HCT116 (cell line): Measurements from ENCODE around the gene TNFRSF25. TPM values are rescaled to one million over a fixed set of nuclear protein-coding genes. Genes with fewer than 3 reads are reported as not detected.

Experiments
- ATAC-seq: fragments of 200-7000 bp; cut with Tn5 transposase; 2 replicates; pipeline ENCODE4 v1.9.1; 2020; ENCODE audit warnings: mild to moderate bottlenecking, moderate library complexity
- BruUV-seq: library from RNA; stranded (reverse); fragments of 400-500 nt; replicated peaks from 2 replicates; lab custom pipeline; 2021; lab: Mats Ljungman, UMichigan
- CTCF ChIA-PET: fragments of 300-600 bp; sonication (Branson Sonifier 250); formaldehyde crosslinking; loops from one replicate; lab custom pipeline; 2021; ENCODE audit warnings: antibody characterized with exemption; lab: Charles Lee
- POLR2A ChIA-PET: fragments of 300-600, 350-600 bp; sonication (Branson Sonifier 250); formaldehyde crosslinking; loops from one replicate; lab custom pipeline; 2021; ENCODE audit warnings: antibody characterized with exemption; lab: Charles Lee
- RAD21 ChIA-PET, 2 experiments: fragments of 300-600 bp; sonication (Branson Sonifier 250); formaldehyde crosslinking; loops; one replicate each; lab custom pipeline; 2023; ENCODE audit warnings: low total read pairs in 2 of 2; ENCODE audit not compliant: uncharacterized antibody in 2 of 2, unreplicated experiment in 2 of 2, low non-redundant PET in 1 of 2; lab: Charles Lee
- DNase-seq: peaks from one replicate; pipeline ENCODE4 v3.0.0-alpha.2; 2010; ENCODE audit warnings: low read depth, low spot score
- H2AFZ ChIP-seq: fragments of 200-600 bp; shearing (Covaris generic), sonication (generic); 2 replicates; pipeline ENCODE4 v1.6.1; 2017; ENCODE audit warnings: low read depth, mixed run types, mixed read lengths, antibody characterized with exemption, low read length; ENCODE audit not compliant: poor library complexity, severe bottlenecking
- H3K27ac ChIP-seq: 2 replicates; pipeline ENCODE4 v1.5.1; 2012; ENCODE audit warnings: low read depth, low read length
- H3K27me3 ChIP-seq: fragments of 200-600 bp; sonication (generic); 2 replicates; pipeline ENCODE4 v1.6.1; 2016; ENCODE audit warnings: mixed run types, low read length, mixed read lengths; ENCODE audit not compliant: insufficient read depth
- H3K36me3 ChIP-seq, 2 experiments: fragments of 200-500 bp in 1 of 2; fragments of 200-600 bp in 1 of 2; sonication (Bioruptor generic) in 1 of 2; sonication (generic) in 1 of 2; 2 replicates each; pipeline versions ENCODE4 v1.5.1 to v1.6.1; 2014 to 2016; ENCODE audit warnings: low read length in 2 of 2, inconsistent platforms in 1 of 2, mixed read lengths in 1 of 2, mixed run types in 1 of 2; ENCODE audit not compliant: insufficient read depth in 2 of 2, control insufficient read depth in 1 of 2
- H3K4me1 ChIP-seq, 2 experiments: fragments of 200-600 bp in 1 of 2; sonication (generic) in 1 of 2; 2 replicates each; pipeline versions ENCODE4 v1.5.1 to v1.6.1; 2012 to 2017; ENCODE audit warnings: low read length in 2 of 2, inconsistent platforms in 1 of 2, mild to moderate bottlenecking in 1 of 2, mixed read lengths in 1 of 2, mixed run types in 1 of 2, moderate library complexity in 1 of 2; ENCODE audit not compliant: insufficient read depth in 2 of 2, control insufficient read depth in 1 of 2
- H3K4me2 ChIP-seq: fragments of 200-600 bp; sonication (generic); 2 replicates; pipeline ENCODE4 v1.6.1; 2017; ENCODE audit warnings: mixed run types, low read length, mixed read lengths
- H3K4me3 ChIP-seq, 2 experiments: fragments of 200-600 bp in 1 of 2; sonication (generic) in 1 of 2; replicated peaks in 1 of 2; 2 replicates each; pipeline ENCODE4 v1.5.1; 2011 to 2016; ENCODE audit warnings: low read length in 2 of 2, control low read depth in 1 of 2, low read depth in 1 of 2, mild to moderate bottlenecking in 1 of 2, mixed read lengths in 1 of 2, mixed run types in 1 of 2
- H3K79me2 ChIP-seq: fragments of 200-600 bp; sonication (generic); 2 replicates; pipeline ENCODE4 v1.6.1; 2017; ENCODE audit warnings: mild to moderate bottlenecking, mixed run types, low read length, moderate library complexity, mixed read lengths; ENCODE audit not compliant: insufficient read depth
- H3K9ac ChIP-seq: fragments of 200-600 bp; sonication (generic); 2 replicates; pipeline ENCODE4 v1.6.1; 2016; ENCODE audit warnings: low read length, mixed read lengths
- H3K9me2 ChIP-seq: fragments of 200-600 bp; sonication (generic), shearing (Covaris generic); 2 replicates; pipeline ENCODE4 v1.6.1; 2017; ENCODE audit warnings: mixed run types, mild to moderate bottlenecking, moderate library complexity; ENCODE audit not compliant: insufficient read depth
- H3K9me3 ChIP-seq, 2 experiments: fragments of 200-500 bp in 1 of 2; fragments of 200-600 bp in 1 of 2; sonication (Bioruptor generic) in 1 of 2; sonication (generic) in 1 of 2; 2 replicates each; pipeline ENCODE4 v1.6.1; 2014 to 2017; ENCODE audit warnings: low read length in 2 of 2, mixed read lengths in 2 of 2, inconsistent platforms in 1 of 2, low read depth in 1 of 2, mild to moderate bottlenecking in 1 of 2, mixed run types in 1 of 2, moderate library complexity in 1 of 2; ENCODE audit not compliant: control insufficient read depth in 1 of 2, insufficient read depth in 1 of 2
- H4K20me1 ChIP-seq: fragments of 200-600 bp; sonication (generic), shearing (Covaris generic); 2 replicates; pipeline ENCODE4 v1.6.1; 2017; ENCODE audit warnings: mixed run types, mild to moderate bottlenecking, moderate library complexity; ENCODE audit not compliant: insufficient read depth
- CBX3 ChIP-seq: IDR thresholded peaks from 2 replicates; pipeline ENCODE4 v1.6.1; 2012; ENCODE audit warnings: low read depth
- CTCF ChIP-seq, 3 experiments: fragments of 200-600 bp in 1 of 3; sonication (generic) in 1 of 3; IDR thresholded peaks in 2 of 3; conservative IDR thresholded peaks in 1 of 3; 2 replicates each; pipeline ENCODE4 v1.5.1; 2012 to 2017; ENCODE audit warnings: low read depth in 2 of 3, low read length in 2 of 3, antibody characterized with exemption in 1 of 3, borderline replicate concordance in 1 of 3, control low read depth in 1 of 3, mild to moderate bottlenecking in 1 of 3, mixed read lengths in 1 of 3, mixed run types in 1 of 3, moderate library complexity in 1 of 3; ENCODE audit not compliant: insufficient read depth in 1 of 3
- JUND ChIP-seq: IDR thresholded peaks from 2 replicates; pipeline ENCODE4 v1.6.1; 2012
- TCF7L2 ChIP-seq: IDR thresholded peaks from 2 replicates; pipeline ENCODE4 v1.7.0; 2011; ENCODE audit warnings: borderline replicate concordance, inconsistent platforms; ENCODE audit not compliant: insufficient read depth, insufficient read length; ENCODE audit errors: extremely low read depth
- ZNF274 ChIP-seq: fragments of 200-500 bp; sonication (Bioruptor generic); IDR thresholded peaks from 2 replicates; pipeline ENCODE4 v1.6.1; 2014; ENCODE audit warnings: mild to moderate bottlenecking, low read depth, low read length, inconsistent platforms
- intact Hi-C: fragments of 100-400 bp; cut with micrococcal nuclease; formaldehyde crosslinking; loops from 2 replicates; pipeline ENCODE4 v1.10.0; 2022
- total RNA-seq: library from RNA; stranded (reverse); gene quantifications from one replicate; pipeline ENCODE4 v1.2.1, GENCODE V29; 2021; ENCODE audit not compliant: unreplicated experiment

The TNFRSF25 gene
- total RNA-seq, 1 experiment from 2014 or later: 27.5 TPM

GRCh38 chr1:6466751-6467150 lies 778 bp upstream of the TNFRSF25 start (continued):
- TF ChIP-seq TCF7L2: no peak

GRCh38 chr1:6465461-6466005 lies 440 bp downstream of the TNFRSF25 start:
- H3K36me3 ChIP-seq: peaks cover 13 to 17% of the 10 kb centered on the region in 2 experiments; a peak in 2 of 4 replicates
- no peak overlapping the region for H2AFZ ChIP-seq
- H3K27me3 ChIP-seq: no peaks in the 10 kb centered on the region
- peaks cover 3 to 10% of the 10 kb centered on the region in 2 experiments; a peak in 3 of 4 replicates for H3K4me1 ChIP-seq
- H3K4me3 ChIP-seq: no peak overlapping the region
- POLR2A ChIA-PET: no interaction called here
- ATAC-seq (no peak), DNase-seq (no peak)
- H3K27ac ChIP-seq: no peak overlapping the region; the same call in 1 of the 2 replicates
- no peak overlapping the region for H3K9ac ChIP-seq
- no peaks in the 10 kb centered on the region for H3K9me3 ChIP-seq
- RAD21 ChIA-PET: no interaction called here
- H3K4me2 ChIP-seq: no peak overlapping the region
- TF ChIP-seq CTCF (IDR thresholded peaks at IDR 0.05 in 2 of 3, conservative IDR thresholded peaks at IDR 0.05 in 1 of 3; ENCODE audit: borderline replicate concordance in 1 of 3, insufficient read depth in 1 of 3, low read depth in 2 of 3, low read length in 2 of 3) (no peak), JUND (no peak), CBX3 (no peak), ZNF274 (no peak)
- no peaks in the 10 kb centered on the region for H4K20me1 ChIP-seq
- H3K9me2 ChIP-seq: no peaks in the 10 kb centered on the region
- BruUV-seq: no TSS peak
- intact Hi-C loops: no loop called here
- CTCF ChIA-PET: no interaction called here
- no peaks in the 10 kb centered on the region for H3K79me2 ChIP-seq
